Panc1 (cell line): ENCODE results near the gene BHLHA15. TPM values are rescaled to one million over a fixed set of nuclear protein-coding genes. Genes with fewer than 3 reads are reported as not detected.

Experiments
- ATAC-seq: fragments of 200-7000 bp; cut with Tn5 transposase; 2 replicates; pipeline ENCODE4 v1.9.1; 2020; ENCODE audit warnings: mild to moderate bottlenecking, moderate library complexity
- BruUV-seq: library from RNA; stranded (reverse); fragments of 400-500 nt; replicated peaks from 2 replicates; lab custom pipeline; 2021; lab: Mats Ljungman, UMichigan
- CTCF ChIA-PET: fragments of 300-600 bp; sonication (Branson Sonifier 250); formaldehyde crosslinking; loops from one replicate; lab custom pipeline; 2022; ENCODE audit warnings: antibody characterized with exemption; lab: Charles Lee
- POLR2A ChIA-PET: fragments of 300-600 bp; sonication (Branson Sonifier 250); formaldehyde crosslinking; loops from one replicate; lab custom pipeline; 2022; ENCODE audit warnings: antibody characterized with exemption; lab: Charles Lee
- DNase-seq: peaks from one replicate; pipeline ENCODE4 v3.0.0-alpha.2; 2010; ENCODE audit warnings: low read depth, low spot score
- H3K27ac ChIP-seq: 2 replicates; pipeline ENCODE4 v1.5.1; 2011; ENCODE audit warnings: mild to moderate bottlenecking, low read length, inconsistent platforms
- H3K27me3 ChIP-seq: fragments of 200-500 bp; sonication (Bioruptor generic); 2 replicates; pipeline ENCODE4 v1.6.0; 2014; ENCODE audit warnings: low read length, inconsistent platforms; ENCODE audit not compliant: control insufficient read depth, insufficient read depth
- H3K36me3 ChIP-seq: fragments of 200-500 bp; sonication (Bioruptor generic); 2 replicates; pipeline ENCODE4 v1.5.1; 2014; ENCODE audit warnings: inconsistent platforms, mild to moderate bottlenecking, low read length, moderate library complexity; ENCODE audit not compliant: control insufficient read depth, insufficient read depth
- H3K4me1 ChIP-seq: 2 replicates; pipeline ENCODE4 v1.5.1; 2011; ENCODE audit warnings: inconsistent platforms, mild to moderate bottlenecking, low read length, moderate library complexity; ENCODE audit not compliant: control insufficient read depth, insufficient read depth
- H3K4me3 ChIP-seq, 2 experiments: 2 replicates each; pipeline ENCODE4 v1.5.1; 2011 to 2012; ENCODE audit warnings: low read depth in 2 of 2, low read length in 2 of 2, mild to moderate bottlenecking in 2 of 2, inconsistent platforms in 1 of 2, moderate library complexity in 1 of 2
- H3K9me3 ChIP-seq: fragments of 200-500 bp; sonication (Bioruptor generic); 2 replicates; pipeline ENCODE4 v1.5.1; 2014; ENCODE audit warnings: low read depth, mild to moderate bottlenecking, inconsistent platforms, low read length, moderate library complexity; ENCODE audit not compliant: control insufficient read depth, insufficient read depth
- CTCF ChIP-seq: fragments of 450-650 bp; IDR thresholded peaks from 2 replicates; pipeline ENCODE4 v1.5.1; 2017; ENCODE audit warnings: mild to moderate bottlenecking
- POLR2AphosphoS5 ChIP-seq: IDR thresholded peaks from 2 replicates; pipeline ENCODE4 v1.6.1; 2012; ENCODE audit warnings: mild to moderate bottlenecking, low read depth, low read length, moderate library complexity
- SIN3A ChIP-seq: IDR thresholded peaks from 2 replicates; pipeline ENCODE4 v1.6.1; 2012; ENCODE audit warnings: low read depth, mild to moderate bottlenecking, low read length, moderate library complexity, borderline replicate concordance; ENCODE audit not compliant: insufficient read depth
- TCF7L2 ChIP-seq: IDR thresholded peaks from 2 replicates; pipeline ENCODE4 v1.6.1; 2011; ENCODE audit warnings: mild to moderate bottlenecking, low read depth, low read length, inconsistent platforms
- in situ Hi-C: cut with HindIII; loops from 2 replicates; pipeline ENCODE4 v1.10.0; 2016; ENCODE audit warnings: low sequenced_read_pairs, low pct_unique_long_range_greater_than_20kb
- intact Hi-C: fragments of 100-400 bp; cut with micrococcal nuclease; formaldehyde crosslinking; loops from one replicate; pipeline ENCODE4 v1.10.0; 2022; ENCODE audit not compliant: unreplicated experiment
- total RNA-seq: library from RNA; stranded (reverse); gene quantifications from one replicate; pipeline ENCODE4 v1.2.1, GENCODE V29; 2021; ENCODE audit not compliant: unreplicated experiment
- TF ChIP-seq, protein P1 (sequence below), 2 experiments: IDR thresholded peaks; 2 replicates each; pipeline ENCODE4 v1.6.1; 2011 to 2012; ENCODE audit warnings: low read depth in 2 of 2, control low read depth in 1 of 2, low read length in 1 of 2, mild to moderate bottlenecking in 1 of 2, moderate library complexity in 1 of 2; ENCODE audit not compliant: insufficient read depth in 1 of 2

BHLHA15 gene
- total RNA-seq, 1 experiment from 2014 or later, result 0.26 TPM

DNA sequence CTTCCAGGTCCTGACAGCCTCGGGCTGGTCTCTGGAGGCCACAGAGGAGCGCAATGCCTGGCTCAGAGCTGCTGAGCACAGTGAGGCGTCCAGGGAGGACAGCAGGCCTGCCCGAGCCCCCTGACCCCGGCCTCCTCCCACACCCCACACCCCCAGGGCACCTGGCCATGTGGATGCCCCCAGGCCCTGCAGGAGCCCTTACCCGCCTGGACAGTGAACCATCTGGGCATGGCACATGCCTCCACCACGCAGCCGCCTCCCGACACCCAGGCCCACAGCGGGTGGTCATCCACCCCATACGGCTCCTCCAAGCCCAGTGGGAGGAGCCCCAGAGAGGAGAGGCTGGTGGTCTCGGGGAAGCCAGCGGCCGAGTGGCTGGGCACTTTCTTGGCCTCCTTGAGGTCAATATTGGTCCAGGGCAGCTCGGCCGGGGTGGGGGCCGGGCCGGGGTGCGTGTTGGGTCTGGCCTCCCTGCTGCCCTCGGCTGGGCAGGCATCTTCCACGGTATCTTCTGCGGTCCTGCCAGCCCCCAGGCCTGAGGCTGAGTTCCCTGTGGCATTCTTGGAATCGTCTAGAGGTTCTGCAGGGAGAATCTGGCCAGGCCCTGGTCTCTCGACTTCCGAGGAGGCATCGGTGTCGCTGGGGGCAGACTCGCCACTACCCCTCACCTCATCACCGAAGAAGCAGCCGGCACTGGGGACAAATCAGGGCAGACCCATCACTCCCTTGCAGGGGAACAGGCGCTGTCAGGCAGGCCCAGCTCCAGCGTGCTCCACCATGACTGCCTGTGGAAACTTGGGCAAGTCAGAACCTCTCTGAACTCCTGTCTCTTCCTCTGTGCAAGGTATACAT is 22.2 kb downstream of the BHLHA15 start:
- BruUV-seq, result no TSS peak
- POLR2A ChIA-PET, result no interaction called here
- Histone ChIP-seq H3K9me3 (no peaks in the 10 kb centered on the region), H3K4me1 (no peaks in the 10 kb centered on the region), H3K4me3 (no peak overlapping the region), H3K27ac (no peak overlapping the region), H3K36me3 (no peaks in the 10 kb centered on the region), H3K27me3 (no peaks in the 10 kb centered on the region)
- in situ Hi-C loops (no loop called here), intact Hi-C loops (loop anchor here (10.0 kb wide), 1 partner anchor 209 kb away; no protein-coding TSS in a partner anchor)
- DNase-seq, result no peak
- CTCF ChIA-PET, result no interaction called here
- ATAC-seq, result no peak
- TF ChIP-seq SIN3A (no peak), TCF7L2 (no peak), POLR2AphosphoS5 (no peak), CTCF (no peak)
- TF ChIP-seq, protein P1, sequence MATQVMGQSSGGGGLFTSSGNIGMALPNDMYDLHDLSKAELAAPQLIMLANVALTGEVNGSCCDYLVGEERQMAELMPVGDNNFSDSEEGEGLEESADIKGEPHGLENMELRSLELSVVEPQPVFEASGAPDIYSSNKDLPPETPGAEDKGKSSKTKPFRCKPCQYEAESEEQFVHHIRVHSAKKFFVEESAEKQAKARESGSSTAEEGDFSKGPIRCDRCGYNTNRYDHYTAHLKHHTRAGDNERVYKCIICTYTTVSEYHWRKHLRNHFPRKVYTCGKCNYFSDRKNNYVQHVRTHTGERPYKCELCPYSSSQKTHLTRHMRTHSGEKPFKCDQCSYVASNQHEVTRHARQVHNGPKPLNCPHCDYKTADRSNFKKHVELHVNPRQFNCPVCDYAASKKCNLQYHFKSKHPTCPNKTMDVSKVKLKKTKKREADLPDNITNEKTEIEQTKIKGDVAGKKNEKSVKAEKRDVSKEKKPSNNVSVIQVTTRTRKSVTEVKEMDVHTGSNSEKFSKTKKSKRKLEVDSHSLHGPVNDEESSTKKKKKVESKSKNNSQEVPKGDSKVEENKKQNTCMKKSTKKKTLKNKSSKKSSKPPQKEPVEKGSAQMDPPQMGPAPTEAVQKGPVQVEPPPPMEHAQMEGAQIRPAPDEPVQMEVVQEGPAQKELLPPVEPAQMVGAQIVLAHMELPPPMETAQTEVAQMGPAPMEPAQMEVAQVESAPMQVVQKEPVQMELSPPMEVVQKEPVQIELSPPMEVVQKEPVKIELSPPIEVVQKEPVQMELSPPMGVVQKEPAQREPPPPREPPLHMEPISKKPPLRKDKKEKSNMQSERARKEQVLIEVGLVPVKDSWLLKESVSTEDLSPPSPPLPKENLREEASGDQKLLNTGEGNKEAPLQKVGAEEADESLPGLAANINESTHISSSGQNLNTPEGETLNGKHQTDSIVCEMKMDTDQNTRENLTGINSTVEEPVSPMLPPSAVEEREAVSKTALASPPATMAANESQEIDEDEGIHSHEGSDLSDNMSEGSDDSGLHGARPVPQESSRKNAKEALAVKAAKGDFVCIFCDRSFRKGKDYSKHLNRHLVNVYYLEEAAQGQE (IDR thresholded peaks at IDR 0.05; ENCODE audit: insufficient read depth in 1 of 2, low read depth in 2 of 2, low read length in 1 of 2), result no peak

DNA sequence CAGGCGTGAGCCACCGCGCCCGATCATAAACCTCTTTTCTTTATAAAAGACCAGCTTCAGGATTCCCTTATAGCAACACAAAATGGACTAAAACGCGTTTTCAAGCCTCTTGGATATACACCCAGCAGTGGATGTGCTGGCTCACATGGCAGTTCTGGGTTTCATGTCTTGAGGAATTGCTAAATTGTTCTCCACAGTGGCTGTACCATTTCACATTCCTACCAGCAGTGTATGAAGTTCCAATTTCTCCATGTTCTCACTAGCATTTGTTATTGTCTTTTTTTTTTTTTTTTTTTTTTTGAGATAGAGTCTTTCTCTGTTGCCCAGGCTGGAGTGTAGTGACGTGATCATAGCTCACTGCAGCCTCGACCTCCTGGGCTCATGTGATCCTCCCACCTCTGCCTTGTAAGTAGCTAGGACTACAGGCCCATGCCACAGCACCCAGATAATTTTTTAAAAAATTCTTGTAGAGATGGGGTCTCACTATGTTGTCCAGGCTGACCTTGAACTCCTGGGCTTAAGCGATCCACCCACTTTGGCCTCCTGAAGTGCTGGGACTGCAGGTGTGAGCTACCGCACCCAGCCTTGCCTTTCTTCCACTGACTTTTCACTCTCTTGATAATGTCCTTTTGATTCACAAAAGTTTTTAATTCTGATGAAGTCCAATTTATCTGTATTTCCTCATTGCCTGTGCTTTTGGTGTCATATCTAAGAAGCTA is 23.3 kb downstream of the BHLHA15 start:
- DNase-seq, result no peak
- no peak overlapping the region for H3K27ac ChIP-seq
- ChIA-PET CTCF (no interaction called here), POLR2A (no interaction called here)
- ATAC-seq, result no peak
- H3K36me3 ChIP-seq, result no peaks in the 10 kb centered on the region
- H3K4me1 ChIP-seq, result no peaks in the 10 kb centered on the region
- H3K27me3 ChIP-seq, result no peaks in the 10 kb centered on the region
- intact Hi-C loops (loop anchor here (10.0 kb wide), 1 partner anchor 210 kb away; no protein-coding TSS in a partner anchor), in situ Hi-C loops (no loop called here)
- BruUV-seq, result no TSS peak
- no peak overlapping the region for H3K4me3 ChIP-seq
- H3K9me3 ChIP-seq, result no peaks in the 10 kb centered on the region
- no peak for TF ChIP-seq SIN3A
- TF ChIP-seq TCF7L2, result no peak
- TF ChIP-seq, protein P1 (IDR thresholded peaks at IDR 0.05; ENCODE audit: insufficient read depth in 1 of 2, low read depth in 2 of 2, low read length in 1 of 2), result no peak
- TF ChIP-seq CTCF, result no peak
- TF ChIP-seq POLR2AphosphoS5, result no peak
